HFF-Myc (cell line): ENCODE data around the gene SRPRB.

Source experiments
- DNase-seq: peaks from one replicate; pipeline ENCODE4 v3.0.0-alpha.2; 2011; ENCODE audit warnings: low read depth; ENCODE audit errors: extremely low read depth
- H3K4me3 ChIP-seq: replicated peaks from 2 replicates; pipeline ENCODE4 v1.5.1; 2011; ENCODE audit warnings: low read depth, mild to moderate bottlenecking, control low read depth, low read length
- CTCF ChIP-seq: IDR thresholded peaks from 2 replicates; pipeline ENCODE4 v1.5.1; 2012; ENCODE audit warnings: mild to moderate bottlenecking, low read depth, low read length, control low read depth; ENCODE audit errors: missing control alignments

The SRPRB gene

GRCh38 chr3:133833267-133833666 is 27.7 kb downstream of the SRPRB start:
- H3K4me3 ChIP-seq: no peak overlapping the region
- no peak for TF ChIP-seq CTCF
- DNase-seq: no peak

- H3K4me3 ChIP-seq: no peak overlapping the region
- TF ChIP-seq CTCF: no peak
- no peak for DNase-seq
These were observed 28.4 kb downstream of the SRPRB start for GRCh38 chr3:133833880-133834620.

- no peak for DNase-seq
- no peak for TF ChIP-seq CTCF
- no peak overlapping the region for H3K4me3 ChIP-seq
These were observed 29.2 kb downstream of the SRPRB start for GRCh38 chr3:133834621-133835417.

GRCh38 chr3:133835418-133835743 is 29.8 kb downstream of the SRPRB start:
- no peak overlapping the region for H3K4me3 ChIP-seq
- no peak for DNase-seq
- TF ChIP-seq CTCF: no peak

GRCh38 chr3:133835961-133836360 is 30.3 kb downstream of the SRPRB start:
- TF ChIP-seq CTCF: no peak
- no peak for DNase-seq

GRCh38 chr3:133836497-133837158 is 31.0 kb downstream of the SRPRB start:
- TF ChIP-seq CTCF: no peak
- H3K4me3 ChIP-seq: no peak overlapping the region
- DNase-seq: no peak

More at GRCh38 chr3:133835961-133836360, 30.3 kb downstream of the SRPRB start:
- no peak overlapping the region for H3K4me3 ChIP-seq
